Spinal cord (tissue), 10 donors: ENCODE data around the gene PAK6. TPM values are rescaled to one million over a fixed set of nuclear protein-coding genes. Genes with fewer than 3 reads are reported as not detected.

ENCODE experiments used
- DNase-seq, 6 donors: peaks; one replicate each; pipeline versions ENCODE4 v3.0.0 to v3.0.0-alpha.2; 2013 to 2015; ENCODE audit warnings: low spot score in 6 of 6, low read depth in 4 of 6
- H3K27ac ChIP-seq: one replicate; pipeline ENCODE4 v1.5.1; 2013; ENCODE audit warnings: low read depth, low read length, control low read depth
- H3K27me3 ChIP-seq: one replicate; pipeline ENCODE4 v1.6.1; 2013; ENCODE audit warnings: low read length; ENCODE audit not compliant: control insufficient read depth, insufficient read depth
- H3K36me3 ChIP-seq: one replicate; pipeline ENCODE4 v1.6.1; 2013; ENCODE audit warnings: low read length; ENCODE audit not compliant: control insufficient read depth, insufficient read depth
- H3K4me1 ChIP-seq: one replicate; pipeline ENCODE4 v1.6.1; 2013; ENCODE audit warnings: low read length; ENCODE audit not compliant: control insufficient read depth, insufficient read depth
- H3K4me3 ChIP-seq: one replicate; pipeline ENCODE4 v1.5.1; 2013; ENCODE audit warnings: low read depth, low read length, control low read depth
- H3K9me3 ChIP-seq: one replicate; pipeline ENCODE4 v1.6.1; 2013; ENCODE audit warnings: low read length; ENCODE audit not compliant: control insufficient read depth, insufficient read depth
- WGBS: methylation state at CpG from one replicate; pipeline ENCODE4 v1.1.5; 2013; ENCODE audit warnings: missing lambda C conversion rate; ENCODE audit not compliant: insufficient coverage; 5-methylcytosine and 5-hydroxymethylcytosine counted together
- polyA plus RNA-seq, 2 donors: library from polyadenylated mRNA; unstranded; fragments of 120-200 nt; gene quantifications; one replicate each; pipeline ENCODE4 v1.2.1, GENCODE V29; 2013; ENCODE audit not compliant: insufficient read length in 2 of 2
- total RNA-seq, 2 donors: library from RNA; depleted of rRNA in 1 of 2; stranded (reverse); fragments of 120-200 nt in 1 of 2; fragments of >200 nt in 1 of 2; gene quantifications; one replicate each; pipeline versions ENCODE4 v1.2.3 to v1.2.4, GENCODE V29; 2013 to 2014
- donor health status: healthy.

PAK6 gene
- total and polyA plus RNA-seq, 4 donors: 4.4 to 25.7 (median 15.3) TPM

- H3K4me1 ChIP-seq: peaks cover 58% of the 10 kb centered on the region
- H3K9me3 ChIP-seq: no peaks in the 10 kb centered on the region
- H3K27me3 ChIP-seq: peaks cover 76% of the 10 kb centered on the region
- H3K36me3 ChIP-seq: peaks cover 10% of the 10 kb centered on the region
- H3K4me3 ChIP-seq: no peak overlapping the region
- DNase-seq: no peak
- WGBS: 1% methylated on average over 51 of the region's 51 CpGs
- H3K27ac ChIP-seq: no peak overlapping the region
Observed at GRCh38 chr15:40281801-40282146, 42.9 kb downstream of the PAK6 start.

- H3K27ac ChIP-seq: no peak overlapping the region
- WGBS: under 1% methylated on average over 92 of the region's 92 CpGs
- peak in 2 of 6 donors; percentile 48 to 55 for DNase-seq
- H3K4me1 ChIP-seq: peaks cover 58% of the 10 kb centered on the region
- no peak overlapping the region for H3K4me3 ChIP-seq
- H3K27me3 ChIP-seq: peaks cover 76% of the 10 kb centered on the region
- H3K36me3 ChIP-seq: peaks cover 10% of the 10 kb centered on the region
- H3K9me3 ChIP-seq: no peaks in the 10 kb centered on the region
Observed at GRCh38 chr15:40282147-40282868, 43.4 kb downstream of the PAK6 start.

- peaks cover 4% of the 10 kb centered on the region for H3K36me3 ChIP-seq
- H3K4me3 ChIP-seq: no peak within 1 kb of the TSS
- peaks cover 55% of the 10 kb centered on the region for H3K4me1 ChIP-seq
- DNase-seq: peak in 1 of 6 donors; percentile 56
- H3K27me3 ChIP-seq: peaks cover 69% of the 10 kb centered on the region
- H3K9me3 ChIP-seq: no peaks in the 10 kb centered on the region
- H3K27ac ChIP-seq: no peak within 1 kb of the TSS
- WGBS: under 1% methylated on average over 76 of the region's 76 CpGs
Observed at GRCh38 chr15:40282869-40283614, 44.2 kb downstream of the PAK6 start, which contains the start of gene ANKRD63. Gene ANKRD63, minus strand, starts transcription at chr15:40283064. Its CDS starts 478 bp downstream, at chr15:40282586.

- Histone ChIP-seq H3K36me3 (peaks cover 12% of the 10 kb centered on the region), H3K9me3 (no peaks in the 10 kb centered on the region), H3K4me3 (no peak overlapping the region), H3K27me3 (peaks cover 66% of the 10 kb centered on the region), H3K4me1 (peaks cover 55% of the 10 kb centered on the region), H3K27ac (no peak overlapping the region)
- WGBS: 19% methylated on average over 24 of the region's 33 CpGs
- DNase-seq: no peak
Observed at GRCh38 chr15:40283615-40284300, 44.9 kb downstream of the PAK6 start.

- H3K27ac ChIP-seq: no peak overlapping the region
- DNase-seq: peak in 1 of 6 donors; percentile 60
- H3K36me3 ChIP-seq: peaks cover 13% of the 10 kb centered on the region
- H3K4me3 ChIP-seq: no peak overlapping the region
- H3K4me1 ChIP-seq: peaks cover 47% of the 10 kb centered on the region
- peaks cover 53% of the 10 kb centered on the region for H3K27me3 ChIP-seq
- no peaks in the 10 kb centered on the region for H3K9me3 ChIP-seq
- 61% methylated on average over 4 of the region's 4 CpGs for WGBS
Observed at GRCh38 chr15:40285151-40285550, 46.3 kb downstream of the PAK6 start.

- no peak for DNase-seq
- no peak overlapping the region for H3K27ac ChIP-seq
- peaks cover 47% of the 10 kb centered on the region for H3K4me1 ChIP-seq
- 0% methylated on average over 1 of the region's 1 CpG for WGBS
- no peaks in the 10 kb centered on the region for H3K9me3 ChIP-seq
- H3K4me3 ChIP-seq: no peak overlapping the region
- peaks cover 13% of the 10 kb centered on the region for H3K36me3 ChIP-seq
- H3K27me3 ChIP-seq: peaks cover 53% of the 10 kb centered on the region
Observed at GRCh38 chr15:40285554-40286011, 46.7 kb downstream of the PAK6 start.

- Histone ChIP-seq H3K27ac (no peak overlapping the region), H3K4me3 (no peak overlapping the region)
Observed at GRCh38 chr15:40286061-40286532, 47.2 kb downstream of the PAK6 start.

GRCh38 chr15:40286794-40287193 is 47.9 kb downstream of the PAK6 start:
- H3K9me3 ChIP-seq: no peaks in the 10 kb centered on the region
- no peak overlapping the region for H3K27ac ChIP-seq
- no peak overlapping the region for H3K4me3 ChIP-seq
- peaks cover 13% of the 10 kb centered on the region for H3K36me3 ChIP-seq
- peaks cover 45% of the 10 kb centered on the region for H3K27me3 ChIP-seq
- WGBS: 79% methylated on average over 6 of the region's 7 CpGs
- H3K4me1 ChIP-seq: peaks cover 50% of the 10 kb centered on the region
- no peak for DNase-seq

More at GRCh38 chr15:40286061-40286532, 47.2 kb downstream of the PAK6 start:
- Histone ChIP-seq H3K36me3 (peaks cover 13% of the 10 kb centered on the region), H3K4me1 (peaks cover 49% of the 10 kb centered on the region), H3K9me3 (no peaks in the 10 kb centered on the region), H3K27me3 (peaks cover 48% of the 10 kb centered on the region)
- peak in 1 of 6 donors; percentile 45 for DNase-seq
- WGBS: 67% methylated on average over 5 of the region's 7 CpGs

- Histone ChIP-seq H3K4me1 (peaks cover 53% of the 10 kb centered on the region), H3K36me3 (peaks cover 13% of the 10 kb centered on the region), H3K27me3 (peaks cover 42% of the 10 kb centered on the region), H3K4me3 (no peak overlapping the region), H3K9me3 (no peaks in the 10 kb centered on the region), H3K27ac (no peak overlapping the region)
- DNase-seq: no peak
- 80% methylated on average over 1 of the region's 3 CpGs for WGBS
Observed at GRCh38 chr15:40287505-40287904, 48.6 kb downstream of the PAK6 start.
